Measurements from ENCODE around the gene ID2. TPM values are rescaled to one million over a fixed set of nuclear protein-coding genes. Genes with fewer than 3 reads are reported as not detected.

Gene ID2
- total and polyA plus RNA-seq, 2 donors (not counting 1 experiment from before 2014, with no cell fraction given): 15.0 to 25.9 TPM

GRCh38 chr2:8699839-8700238, 18.0 kb downstream of the ID2 start:
- H3K9ac ChIP-seq (ENCODE audit: low read length): no peak overlapping the region
- intact Hi-C loops (cut with micrococcal nuclease): no loop called here
- no peaks in the 10 kb centered on the region for H3K4me1 ChIP-seq (ENCODE audit: control insufficient read depth in 2 of 2, insufficient read depth in 2 of 2, low read length in 2 of 2)
- TF ChIP-seq EZH2 (IDR thresholded peaks at IDR 0.05; ENCODE audit: borderline replicate concordance, insufficient read depth, low read depth, low read length, poor library complexity, severe bottlenecking): no peak
- no peak for TF ChIP-seq CTCF (IDR thresholded peaks at IDR 0.05)
- ChIA-PET CTCF (interaction anchor here (0.9 kb wide), 1 partner anchor 10 kb away, joined by 3 read pairs; no protein-coding TSS in a partner anchor), POLR2A (no interaction called here)
- no peaks in the 10 kb centered on the region for H3K27me3 ChIP-seq (replicated peaks in 1 of 4; ENCODE audit: control extremely low read depth in 1 of 4, control insufficient read depth in 3 of 4, insufficient read depth in 4 of 4, low read length in 3 of 4)
- peaks cover 16% of the 10 kb centered on the region for H3K27me3 Mint-ChIP-seq
- H3K9me3 ChIP-seq (ENCODE audit: control extremely low read depth in 1 of 3, control insufficient read depth in 2 of 3, insufficient read depth in 1 of 3, low read length in 2 of 3): peaks cover 0 to 7% (median 0%) of the 10 kb centered on the region in 3 donors
- H2AFZ ChIP-seq (ENCODE audit: insufficient read depth, low read depth, low read length, poor library complexity, severe bottlenecking): no peak overlapping the region
- no peaks in the 10 kb centered on the region for H3K9me3 Mint-ChIP-seq (ENCODE audit: insufficient read depth)
- H3K79me2 ChIP-seq (ENCODE audit: control insufficient read depth, insufficient read depth, low read length): no peaks in the 10 kb centered on the region
- no peak overlapping the region for H3K27ac ChIP-seq (ENCODE audit: low read length in 2 of 2)
- no peak overlapping the region for H3K4me3 ChIP-seq (ENCODE audit: control extremely low read depth in 1 of 5, extremely low read depth in 1 of 5, insufficient read depth in 1 of 5, low read depth in 2 of 5, low read length in 4 of 5)
- H3K27ac Mint-ChIP-seq: no peak overlapping the region
- H3K4me3 Mint-ChIP-seq: no peak overlapping the region
- no peak for DNase-seq
- H4K20me1 ChIP-seq (ENCODE audit: control insufficient read depth, insufficient read depth, low read length, poor library complexity, severe bottlenecking): no peaks in the 10 kb centered on the region
- no peak overlapping the region for H3K4me2 ChIP-seq (replicated peaks; ENCODE audit: low read depth, low read length, poor library complexity, severe bottlenecking)
- 92% methylated on average over 5 of the region's 7 CpGs for WGBS (ENCODE audit: insufficient coverage)
- H3K36me3 ChIP-seq (replicated peaks in 1 of 2; ENCODE audit: control extremely low read depth in 1 of 2, control insufficient read depth in 1 of 2, extremely low read depth in 1 of 2, insufficient read depth in 2 of 2, low read length in 1 of 2): no peaks in the 10 kb centered on the region
- ATAC-seq (ENCODE audit: low read depth): no peak
- no peaks in the 10 kb centered on the region for H3K4me1 Mint-ChIP-seq

- H3K27me3 ChIP-seq (replicated peaks in 1 of 4; ENCODE audit: control extremely low read depth in 1 of 4, control insufficient read depth in 3 of 4, insufficient read depth in 4 of 4, low read length in 3 of 4): no peaks in the 10 kb centered on the region
- no peaks in the 10 kb centered on the region for H3K4me1 ChIP-seq (ENCODE audit: control insufficient read depth in 2 of 2, insufficient read depth in 2 of 2, low read length in 2 of 2)
- TF ChIP-seq CTCF (IDR thresholded peaks at IDR 0.05) (no peak), EZH2 (IDR thresholded peaks at IDR 0.05; ENCODE audit: borderline replicate concordance, insufficient read depth, low read depth, low read length, poor library complexity, severe bottlenecking) (no peak)
- no peaks in the 10 kb centered on the region for H3K9me3 Mint-ChIP-seq (ENCODE audit: insufficient read depth)
- H3K4me2 ChIP-seq (replicated peaks; ENCODE audit: low read depth, low read length, poor library complexity, severe bottlenecking): no peak overlapping the region
- no peaks in the 10 kb centered on the region for H3K79me2 ChIP-seq (ENCODE audit: control insufficient read depth, insufficient read depth, low read length)
- no peak overlapping the region for H3K9ac ChIP-seq (ENCODE audit: low read length)
- H3K27ac Mint-ChIP-seq: no peak overlapping the region
- no peaks in the 10 kb centered on the region for H4K20me1 ChIP-seq (ENCODE audit: control insufficient read depth, insufficient read depth, low read length, poor library complexity, severe bottlenecking)
- H3K27ac ChIP-seq (ENCODE audit: low read length in 2 of 2): no peak overlapping the region
- WGBS (ENCODE audit: insufficient coverage): 93% methylated on average over 12 of the region's 16 CpGs
- H3K4me3 ChIP-seq (ENCODE audit: control extremely low read depth in 1 of 5, extremely low read depth in 1 of 5, insufficient read depth in 1 of 5, low read depth in 2 of 5, low read length in 4 of 5): no peak overlapping the region
- ATAC-seq (ENCODE audit: low read depth): no peak
- peaks cover 0 to 7% (median 0%) of the 10 kb centered on the region in 3 donors for H3K9me3 ChIP-seq (ENCODE audit: control extremely low read depth in 1 of 3, control insufficient read depth in 2 of 3, insufficient read depth in 1 of 3, low read length in 2 of 3)
- POLR2A ChIA-PET: no interaction called here
- no peaks in the 10 kb centered on the region for H3K4me1 Mint-ChIP-seq
- H3K36me3 ChIP-seq (replicated peaks in 1 of 2; ENCODE audit: control extremely low read depth in 1 of 2, control insufficient read depth in 1 of 2, extremely low read depth in 1 of 2, insufficient read depth in 2 of 2, low read length in 1 of 2): no peaks in the 10 kb centered on the region
- peaks cover 10% of the 10 kb centered on the region for H3K27me3 Mint-ChIP-seq
- H3K4me3 Mint-ChIP-seq: no peak overlapping the region
- no peak overlapping the region for H2AFZ ChIP-seq (ENCODE audit: insufficient read depth, low read depth, low read length, poor library complexity, severe bottlenecking)
- DNase-seq: no peak
- CTCF ChIA-PET: no interaction called here
- intact Hi-C loops (cut with micrococcal nuclease): no loop called here
These were observed 20.0 kb downstream of the ID2 start for GRCh38 chr2:8701681-8702379.

All from B cell (primary cell).